Left renal cortex interstitium (tissue), 4 donors: ENCODE data around the gene AGPAT2. TPM values are rescaled to one million over a fixed set of nuclear protein-coding genes. Genes with fewer than 3 reads are reported as not detected.

Experiments used
- DNase-seq, 4 donors: peaks; one replicate each; pipeline ENCODE4 v3.0.0-alpha.2; 2013; ENCODE audit warnings: low read depth in 4 of 4, low spot score in 2 of 4, missing footprints in 1 of 4
- polyA plus RNA-seq, 4 donors: library from polyadenylated mRNA; unstranded; fragments of 120-200 nt; gene quantifications; one replicate each; pipeline ENCODE4 v1.2.1, GENCODE V29; 2013; ENCODE audit not compliant: insufficient read length in 4 of 4

AGPAT2 gene
- polyA plus RNA-seq, 4 donors = 39.4 to 61.8 (median 52.5) TPM

DNA sequence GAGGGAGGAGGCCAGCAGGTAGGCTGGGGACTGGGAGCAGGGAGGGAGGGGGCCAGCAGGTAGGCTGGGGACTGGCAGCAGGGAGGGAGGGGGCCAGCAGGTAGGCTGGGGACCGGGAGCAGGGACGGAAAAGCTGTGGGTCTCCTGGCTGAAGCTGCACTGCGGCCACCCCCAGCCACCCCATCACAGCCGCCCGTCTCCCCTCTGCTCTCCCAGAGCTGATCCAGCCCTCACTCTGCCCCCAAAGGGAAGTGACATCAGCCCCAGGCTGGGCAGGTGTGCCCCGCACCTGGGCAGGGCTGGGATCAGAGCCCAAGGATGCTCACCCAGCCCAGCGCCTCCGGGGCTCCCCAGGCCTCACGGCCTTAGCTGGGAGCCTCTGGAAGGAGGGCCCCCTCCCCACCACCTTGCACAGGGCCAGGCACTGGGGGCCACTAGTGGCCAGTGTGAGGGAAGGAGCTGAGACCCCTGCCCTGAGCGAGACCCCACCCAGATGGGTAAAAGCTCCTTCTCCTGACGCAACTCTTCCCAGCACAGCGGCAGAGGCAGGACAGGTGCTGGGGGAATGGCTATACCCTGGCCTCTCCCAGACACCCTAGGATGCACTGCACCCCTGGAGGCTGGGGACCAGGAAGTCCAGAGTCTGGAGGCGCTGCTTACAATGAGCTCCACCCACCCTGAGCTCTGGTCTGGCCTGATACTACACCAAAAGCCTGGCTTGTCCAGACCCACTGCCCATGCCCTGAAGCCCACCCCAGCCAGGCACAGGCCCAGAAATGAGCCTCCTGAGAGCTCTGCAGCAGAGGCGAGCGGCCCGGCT lies 11.6 kb downstream of the AGPAT2 start:
- DNase-seq = no peak

DNA sequence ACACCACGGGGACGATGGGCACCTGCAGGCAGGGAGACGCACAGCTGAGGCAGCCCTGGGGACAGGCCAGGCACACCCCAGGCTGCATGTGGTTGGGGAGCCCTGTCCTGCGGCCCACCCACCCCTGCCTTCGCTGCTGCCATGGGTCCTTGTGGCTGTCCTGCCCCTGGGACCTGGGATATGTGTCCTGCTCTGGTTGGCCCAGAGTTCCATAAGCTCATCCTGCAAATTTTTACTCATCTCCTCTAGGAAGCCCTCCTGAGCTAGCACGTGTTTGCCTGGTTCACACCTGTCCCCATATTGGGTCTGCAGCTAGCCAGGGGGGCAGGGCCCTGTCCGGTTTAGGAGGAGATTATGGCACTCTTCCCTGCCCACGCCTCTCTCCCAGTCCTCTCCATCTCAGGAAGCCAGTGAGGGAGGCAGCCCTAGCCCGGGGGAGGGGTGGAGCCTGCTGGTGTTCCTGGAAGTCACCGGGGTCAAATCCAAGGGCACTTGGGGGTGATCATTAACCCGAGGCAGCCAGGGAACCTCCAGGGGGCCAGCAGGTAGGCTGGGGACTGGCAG lies 12.4 kb downstream of the AGPAT2 start:
- no peak for DNase-seq

DNA sequence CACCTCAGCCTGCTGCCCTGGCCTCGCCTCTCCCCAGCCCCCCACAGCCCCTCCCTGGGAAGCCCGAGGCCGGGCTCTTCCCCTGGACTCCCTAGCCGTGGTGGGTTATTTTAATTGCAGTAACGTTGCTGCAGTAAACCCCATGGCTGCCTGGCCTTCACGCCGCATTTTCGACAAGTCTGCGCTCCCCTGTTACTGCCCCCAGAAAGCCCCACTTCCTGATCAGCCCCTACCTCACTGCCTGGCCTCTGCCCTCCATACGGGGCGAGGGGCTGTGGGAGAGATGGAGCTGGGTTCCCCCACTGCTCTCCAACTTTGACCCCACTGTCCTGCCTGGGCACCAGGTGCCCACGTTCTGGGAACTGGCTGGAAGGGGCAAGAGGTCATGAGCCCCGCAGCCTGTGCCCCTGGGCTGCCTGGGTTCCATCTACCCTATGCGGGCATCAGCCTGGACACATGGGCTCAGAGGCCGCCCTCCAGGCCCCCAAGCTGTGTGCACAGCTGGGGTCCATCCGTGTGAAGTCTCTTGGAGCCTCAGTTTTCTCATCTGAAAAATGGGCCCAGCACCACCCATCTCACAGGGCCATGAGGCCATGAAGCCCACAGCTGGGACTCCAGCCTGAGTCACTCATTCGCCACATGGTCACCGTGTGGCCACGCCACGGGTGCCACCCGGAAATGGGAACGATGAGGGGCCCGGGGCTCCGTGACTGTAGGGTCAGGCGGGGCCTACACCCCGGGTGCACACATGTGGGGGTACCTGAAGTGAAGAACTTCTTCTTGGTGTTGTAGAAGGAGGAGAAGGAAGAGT lies 13.1 kb downstream of the AGPAT2 start:
- no peak for DNase-seq

DNA sequence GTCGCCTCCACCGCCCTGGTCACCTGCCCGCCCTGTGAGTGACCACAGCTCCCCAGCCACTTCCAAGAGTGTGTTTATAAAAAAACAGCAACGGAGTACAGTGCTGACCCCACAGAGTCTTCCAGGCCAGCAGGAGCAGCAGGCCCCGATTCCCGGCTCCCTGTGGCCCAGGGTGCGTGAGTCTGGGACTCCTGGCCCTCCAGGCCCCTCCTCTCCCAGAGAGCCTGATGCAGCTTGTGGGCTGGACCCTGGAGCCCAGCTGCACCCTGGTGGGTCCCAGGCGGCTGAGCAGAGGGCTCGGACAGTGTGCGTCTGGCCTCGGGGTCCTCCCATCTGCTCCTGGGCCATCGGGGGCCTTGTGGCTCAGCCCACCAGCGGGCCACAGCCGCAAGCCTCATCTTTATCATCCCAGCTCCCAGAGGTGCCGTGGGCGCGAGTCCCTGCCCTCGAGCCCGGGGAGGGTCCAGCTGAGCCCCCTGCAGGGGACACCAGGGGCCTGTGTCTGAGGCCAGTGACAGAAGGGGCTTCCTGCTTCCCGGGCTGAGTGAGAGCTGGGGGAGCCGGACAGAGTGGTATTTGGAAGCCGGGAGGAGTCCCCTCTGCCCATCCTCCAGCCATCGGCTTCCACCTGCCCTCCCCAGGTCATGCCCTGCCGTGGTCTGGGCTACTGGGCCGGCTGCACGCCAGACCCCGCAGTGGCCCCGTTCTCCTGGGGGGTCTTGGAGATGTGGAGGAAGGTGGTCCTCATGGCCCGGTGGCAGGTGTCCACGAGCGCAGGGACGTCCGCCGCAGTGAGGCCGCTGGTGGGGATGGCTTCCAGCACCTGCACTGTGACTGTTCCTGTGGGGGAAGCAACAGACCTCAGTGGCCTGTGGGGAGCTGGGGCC lies 13.9 kb downstream of the AGPAT2 start:
- no peak for DNase-seq

DNA sequence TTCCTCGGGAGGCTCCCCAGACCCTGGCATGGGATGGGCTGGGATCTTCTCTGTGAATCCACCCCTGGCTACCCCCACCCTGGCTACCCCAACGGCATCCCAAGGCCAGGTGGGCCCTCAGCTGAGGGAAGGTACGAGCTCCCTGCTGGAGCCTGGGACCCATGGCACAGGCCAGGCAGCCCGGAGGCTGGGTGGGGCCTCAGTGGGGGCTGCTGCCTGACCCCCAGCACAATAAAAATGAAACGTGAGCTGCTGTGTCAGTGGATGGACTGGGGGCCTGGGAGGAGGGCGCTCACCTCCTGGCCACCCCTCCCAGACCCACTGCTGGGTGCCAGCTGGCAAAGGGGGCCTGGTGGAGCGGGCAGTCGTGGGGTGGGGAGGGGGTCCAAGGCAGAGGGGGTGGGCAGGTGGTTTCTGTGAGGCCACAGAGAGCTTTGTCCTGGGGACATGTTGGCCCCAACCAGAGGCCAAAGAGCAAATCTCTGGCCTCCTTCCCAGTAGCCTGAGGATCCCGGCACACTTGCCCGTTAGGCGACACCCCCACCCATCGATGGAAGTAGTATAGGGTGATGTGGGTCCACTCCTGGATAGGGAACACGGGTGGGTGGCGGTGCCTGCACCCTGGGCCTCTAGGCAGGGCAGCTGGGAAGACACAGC lies 14.7 kb downstream of the AGPAT2 start:
- DNase-seq = no peak

DNA sequence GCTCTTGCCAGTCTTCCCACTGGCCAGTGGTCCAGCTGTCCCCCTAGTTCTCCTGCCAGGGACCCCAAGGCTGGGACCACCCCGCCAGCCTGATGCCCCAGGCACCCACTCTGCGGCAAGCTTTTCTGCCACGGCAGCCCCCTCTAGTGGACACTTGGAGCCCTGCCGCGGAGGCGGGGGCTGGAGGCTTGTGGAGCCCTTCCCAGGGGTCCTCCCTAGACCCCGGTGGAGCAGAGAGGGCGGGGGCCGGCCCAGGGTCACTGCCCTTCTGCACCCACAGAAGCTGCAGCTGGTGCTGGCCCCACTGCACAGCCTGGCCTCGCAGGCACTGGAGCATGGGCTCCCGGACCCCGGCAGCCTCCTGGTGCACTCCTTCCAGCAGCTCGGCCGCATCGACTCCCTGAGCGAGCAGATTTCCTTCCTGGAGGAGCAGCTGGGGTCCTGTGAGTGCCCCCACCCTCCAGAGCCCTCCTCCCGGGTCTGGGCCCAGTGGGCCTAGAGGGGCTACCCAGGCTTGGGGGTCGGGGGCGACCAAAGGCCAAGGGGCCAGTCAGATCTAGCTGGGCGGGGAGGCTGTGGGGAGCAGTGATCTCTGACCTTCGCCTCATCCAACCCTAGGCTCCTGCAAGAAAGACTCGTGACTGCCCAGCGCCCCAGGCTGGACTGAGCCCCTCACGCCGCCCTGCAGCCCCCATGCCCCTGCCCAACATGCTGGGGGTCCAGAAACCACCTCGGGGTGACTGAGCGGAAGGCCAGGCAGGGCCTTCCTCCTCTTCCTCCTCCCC lies 15.4 kb downstream of the AGPAT2 start:
- DNase-seq = no peak

DNA sequence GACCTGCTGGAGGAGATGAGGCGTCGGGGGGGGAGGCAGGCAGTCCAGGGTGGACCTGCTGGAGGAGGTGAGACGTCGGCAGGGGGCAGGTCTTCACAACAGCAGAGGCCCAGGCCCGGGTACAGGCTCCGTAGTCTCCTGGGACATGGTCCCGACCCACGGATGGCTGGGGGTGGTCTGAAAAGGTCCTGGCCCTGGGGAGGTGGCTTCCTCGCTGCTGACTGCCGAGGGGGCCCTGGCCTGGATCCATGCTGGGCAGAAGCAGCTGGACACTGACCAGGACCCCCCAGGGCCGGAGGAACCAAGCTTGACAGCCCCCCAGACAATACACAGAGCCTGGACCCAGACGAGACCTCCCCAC lies 16.0 kb downstream of the AGPAT2 start:
- DNase-seq = no peak

DNA sequence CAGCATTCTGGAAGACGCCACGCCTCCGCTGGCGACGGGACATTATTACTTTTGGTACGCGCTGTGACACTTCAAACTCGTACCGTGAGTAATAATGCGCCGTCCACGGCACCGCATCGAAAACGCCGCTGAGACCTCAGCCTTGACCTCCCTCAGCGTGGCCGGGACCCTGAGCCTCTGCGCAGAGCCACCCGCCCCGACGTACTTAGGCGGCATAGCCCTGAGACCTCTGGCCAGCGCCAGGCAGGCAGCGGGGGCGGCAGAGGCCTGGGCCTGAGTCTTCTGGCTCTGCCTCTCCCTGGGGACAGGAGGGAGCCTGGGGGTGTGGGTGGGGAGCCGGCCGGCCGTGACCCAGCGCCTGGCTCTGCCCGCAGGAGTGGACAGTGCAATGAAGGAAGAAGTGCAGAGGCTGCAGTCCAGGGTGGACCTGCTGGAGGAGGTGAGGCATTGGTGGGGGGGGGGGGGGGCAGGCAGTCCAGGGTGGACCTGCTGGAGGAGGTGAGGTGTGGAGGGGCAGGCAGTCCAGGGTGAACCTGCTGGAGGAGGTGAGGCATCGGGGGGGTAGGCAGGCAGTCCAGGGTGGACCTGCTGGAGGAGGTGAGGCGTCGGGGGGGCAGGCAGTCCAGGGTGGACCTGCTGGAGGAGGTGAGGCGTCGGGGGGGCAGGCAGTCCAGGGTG lies 16.5 kb downstream of the AGPAT2 start:
- no peak for DNase-seq

DNA sequence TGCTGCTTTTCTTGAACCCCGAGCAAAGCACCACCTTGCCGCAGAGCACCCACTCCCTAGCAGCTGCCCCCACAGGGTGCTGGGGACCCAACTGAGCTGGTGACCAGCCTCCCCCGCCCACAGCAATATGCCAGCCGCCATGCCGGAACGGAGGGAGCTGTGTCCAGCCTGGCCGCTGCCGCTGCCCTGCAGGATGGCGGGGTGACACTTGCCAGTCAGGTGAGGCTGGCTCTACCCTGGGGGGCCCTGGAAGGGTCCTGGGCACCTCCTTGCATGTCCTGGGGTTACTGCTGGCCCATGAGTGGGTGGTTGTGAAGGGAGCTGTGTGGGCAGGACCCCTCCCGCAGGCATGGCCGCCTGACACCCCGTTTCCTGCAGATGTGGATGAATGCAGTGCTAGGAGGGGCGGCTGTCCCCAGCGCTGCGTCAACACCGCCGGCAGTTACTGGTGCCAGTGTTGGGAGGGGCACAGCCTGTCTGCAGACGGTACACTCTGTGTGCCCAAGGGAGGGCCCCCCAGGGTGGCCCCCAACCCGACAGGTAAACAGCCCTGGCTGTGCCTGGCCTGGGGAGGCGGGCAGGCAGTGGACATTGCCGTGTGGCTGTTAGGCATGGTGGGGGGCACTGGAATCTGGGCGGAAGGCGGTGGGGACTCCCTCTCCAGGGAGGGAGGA lies 17.3 kb downstream of the AGPAT2 start:
- DNase-seq = no peak

DNA sequence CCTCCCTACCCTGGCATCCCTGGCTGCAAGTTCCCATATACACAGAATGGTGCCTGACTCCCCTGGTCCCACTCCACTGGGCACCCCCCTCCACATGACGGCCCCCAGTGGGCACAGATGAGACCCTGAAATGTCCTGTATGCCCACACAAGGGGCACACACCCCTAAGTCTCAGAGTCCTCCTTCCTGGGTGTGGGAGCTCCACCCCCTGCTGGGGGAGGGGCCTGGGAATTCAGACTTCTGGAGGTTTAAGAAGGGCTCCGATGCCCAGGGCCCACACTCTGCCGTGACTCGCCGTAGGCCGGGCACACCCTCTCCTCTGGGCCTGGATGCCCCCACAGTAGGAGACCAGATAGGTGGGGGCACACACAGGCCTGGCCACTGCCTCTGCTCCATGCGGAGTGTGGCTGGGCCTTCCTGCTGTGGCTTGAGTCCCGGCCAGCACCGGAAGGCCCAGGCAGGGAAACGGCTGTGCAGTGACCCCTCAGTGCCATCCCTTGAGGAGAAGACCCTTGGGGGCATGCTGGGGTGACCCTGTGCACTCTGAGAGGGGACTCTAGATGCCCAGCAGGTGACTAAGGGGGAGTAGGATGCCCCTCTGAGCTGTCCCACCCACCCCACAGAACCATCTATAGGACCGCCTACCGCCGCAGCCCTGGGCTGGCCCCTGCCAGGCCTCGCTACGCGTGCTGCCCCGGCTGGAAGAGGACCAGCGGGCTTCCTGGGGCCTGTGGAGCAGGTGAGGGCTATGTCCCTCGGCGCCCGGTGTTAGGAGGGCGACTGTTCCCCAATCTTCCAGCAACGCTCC lies 18.1 kb downstream of the AGPAT2 start:
- DNase-seq = no peak

DNA sequence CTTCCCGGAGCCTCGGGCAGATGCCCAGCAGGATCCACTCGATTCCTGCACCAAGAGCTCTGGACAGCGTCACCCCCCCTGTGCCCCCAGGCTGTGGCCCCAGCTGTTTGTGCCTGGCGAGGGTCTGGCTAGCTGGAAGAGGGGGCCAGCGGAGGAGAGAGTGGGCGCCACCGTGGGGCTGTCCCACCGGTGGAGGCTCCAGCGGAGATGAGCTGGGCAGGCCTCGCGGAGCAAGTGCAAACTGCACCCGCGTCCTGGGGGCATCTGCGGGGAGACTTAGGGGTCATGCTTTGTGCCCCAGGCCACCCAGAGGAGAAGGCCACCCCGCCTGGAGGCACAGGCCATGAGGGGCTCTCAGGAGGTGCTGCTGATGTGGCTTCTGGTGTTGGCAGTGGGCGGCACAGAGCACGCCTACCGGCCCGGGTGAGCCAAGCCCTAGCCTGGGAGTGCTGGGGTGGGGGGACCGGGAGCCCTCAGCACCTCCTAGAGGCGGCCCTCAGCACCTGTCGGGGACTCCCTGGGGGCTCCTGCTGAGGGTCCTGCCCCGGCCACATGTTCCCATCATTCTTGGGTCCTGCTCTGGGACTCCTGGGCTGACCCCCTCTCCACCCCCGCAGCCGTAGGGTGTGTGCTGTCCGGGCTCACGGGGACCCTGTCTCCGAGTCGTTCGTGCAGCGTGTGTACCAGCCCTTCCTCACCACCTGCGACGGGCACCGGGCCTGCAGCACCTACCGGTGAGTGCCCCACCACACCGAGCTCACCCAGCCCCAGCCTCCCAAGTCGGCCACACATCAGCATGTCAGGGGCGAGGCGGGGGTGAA lies 19.1 kb downstream of the AGPAT2 start:
- no peak for DNase-seq

DNA sequence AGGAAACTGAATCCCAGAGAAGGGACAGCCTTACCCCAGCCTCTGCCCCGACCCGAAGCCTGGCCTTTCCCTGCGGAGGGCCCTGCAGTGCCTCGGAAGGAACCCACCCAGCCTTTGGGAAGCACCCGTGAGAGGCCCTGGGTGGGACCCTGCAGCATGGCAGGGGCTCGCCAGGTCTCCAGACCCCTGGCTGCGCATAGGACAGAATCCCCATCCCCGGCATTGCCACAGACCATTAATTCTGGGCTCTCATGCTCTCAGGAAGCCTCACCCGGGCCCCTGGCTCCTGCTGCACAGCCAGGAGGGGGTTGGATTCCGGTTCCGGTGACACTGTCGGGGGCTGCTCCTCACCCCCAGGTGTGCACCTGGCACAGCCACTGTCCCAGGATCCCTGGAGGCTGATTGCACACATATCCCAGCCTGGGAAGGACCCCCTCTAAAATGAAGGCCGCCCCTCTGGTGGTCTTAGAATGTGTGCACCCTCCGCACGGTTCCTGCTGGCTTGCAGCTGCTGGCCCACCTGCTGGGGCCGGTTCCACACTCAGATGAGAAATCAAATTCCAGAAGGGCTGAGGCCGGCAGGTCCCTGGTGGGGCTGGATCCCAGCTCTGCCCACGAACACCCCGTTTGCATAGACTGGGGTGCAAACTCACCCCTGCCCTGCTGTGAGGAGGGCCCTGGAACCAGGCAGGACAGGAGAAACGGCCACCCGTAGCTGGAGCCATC lies 19.9 kb downstream of the AGPAT2 start:
- DNase-seq = no peak

DNA sequence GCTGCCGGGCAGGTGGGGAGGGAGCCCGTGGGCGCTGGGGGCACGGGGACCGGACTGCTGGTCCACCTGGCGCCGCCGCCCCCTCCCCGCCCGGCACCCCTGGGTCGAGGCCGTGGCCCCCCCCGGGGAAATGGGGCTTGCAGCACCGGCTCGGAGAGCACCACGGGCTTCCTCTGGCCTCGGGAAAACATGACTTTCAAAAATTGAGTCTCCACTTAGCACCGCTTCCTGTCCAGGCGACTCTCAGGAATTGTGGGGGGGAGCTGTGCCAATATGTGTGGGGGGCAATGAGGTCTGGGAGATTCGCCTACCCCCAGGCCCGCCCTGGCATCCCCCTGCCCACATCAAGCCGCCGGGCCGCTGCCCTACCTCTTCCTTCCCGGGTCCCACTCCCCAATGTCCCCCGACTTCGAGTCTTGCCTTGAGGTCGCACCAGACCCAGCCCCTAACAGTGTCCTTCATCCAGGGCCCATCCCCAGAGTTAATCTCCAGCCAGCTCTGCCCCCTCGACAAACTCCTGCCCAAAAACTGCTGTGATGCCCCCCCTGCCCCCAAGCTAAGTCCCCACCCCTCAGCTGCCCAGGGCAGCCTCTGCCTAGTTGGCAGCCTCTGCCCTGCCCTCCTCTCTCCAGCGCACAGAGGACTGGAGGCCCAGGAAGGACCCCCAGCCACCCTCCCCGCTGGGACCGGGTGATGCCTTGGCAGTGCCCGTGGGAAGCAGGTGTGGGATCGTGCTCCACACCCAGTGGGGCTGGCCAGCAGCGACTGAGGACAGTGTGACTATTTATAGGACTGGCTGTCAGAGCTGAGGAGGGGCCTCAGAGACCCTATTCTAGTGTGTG lies 20.7 kb downstream of the AGPAT2 start:
- DNase-seq = no peak

DNA sequence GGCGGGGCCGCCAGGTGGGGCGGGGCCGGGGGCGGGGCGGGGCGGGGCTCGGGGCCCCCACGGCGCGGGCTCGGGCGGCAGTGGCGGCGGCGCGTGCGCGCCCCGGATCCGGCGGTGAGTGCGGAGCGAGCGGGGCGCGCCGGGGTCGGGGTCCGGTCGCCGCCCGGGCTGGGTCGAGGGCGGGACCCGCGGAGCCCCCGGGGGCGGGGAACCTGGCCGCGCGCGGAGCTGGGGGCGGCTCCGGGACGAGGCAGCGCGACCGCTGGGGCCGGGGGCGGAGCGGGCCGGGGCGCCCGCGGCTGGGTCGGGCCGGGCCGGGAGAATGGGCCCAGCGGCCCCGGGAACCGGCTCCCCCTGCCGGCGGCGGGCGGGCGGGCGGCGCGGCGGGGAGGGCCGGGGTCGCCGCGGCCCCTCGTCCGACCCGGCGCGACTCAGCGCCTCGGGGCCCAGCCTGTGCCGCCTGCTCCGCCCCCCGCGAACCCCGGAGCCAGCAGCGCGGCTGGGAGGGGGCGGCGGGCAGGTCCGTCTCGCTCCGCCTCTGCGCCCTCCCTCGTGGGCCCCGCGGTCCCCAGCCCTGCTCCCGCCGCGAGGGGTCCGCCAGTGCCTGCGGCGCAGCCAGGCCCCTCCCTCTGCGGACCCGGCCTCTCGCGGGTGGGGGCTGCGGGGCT lies 21.4 kb downstream of the AGPAT2 start:
- no peak for DNase-seq
